ENCODE measurements around the gene ZDHHC7.

DNA sequence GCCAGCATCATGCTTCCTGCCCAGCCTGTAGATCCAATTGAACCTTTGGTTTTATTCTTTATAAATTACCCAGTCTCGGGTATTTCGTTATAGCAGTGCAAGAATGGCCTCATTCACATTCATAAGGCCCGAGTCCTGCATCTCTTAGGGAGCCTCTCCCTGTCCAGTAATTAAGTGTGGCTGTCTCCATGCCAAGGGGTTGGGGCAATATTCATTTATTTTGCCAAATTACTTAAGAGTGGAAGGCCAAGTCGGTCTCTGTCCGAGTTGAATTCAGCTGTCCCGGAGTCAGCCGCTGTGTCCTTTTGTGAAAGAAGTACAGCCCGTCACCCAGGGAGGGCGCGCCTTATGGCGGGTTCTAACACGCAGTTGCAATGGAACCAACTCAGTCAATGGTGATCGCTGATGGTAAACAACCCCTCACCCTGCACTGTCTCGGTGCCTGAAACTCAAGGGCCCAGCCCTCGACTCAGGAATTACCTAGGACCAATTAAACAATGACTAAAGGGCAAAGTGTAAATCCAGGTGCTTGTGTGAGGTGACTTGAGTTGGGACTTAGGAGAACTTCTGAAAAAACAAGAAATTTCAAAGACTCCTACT is 38.5 kb upstream of the ZDHHC7 start:
- TF ChIP-seq, protein P1, sequence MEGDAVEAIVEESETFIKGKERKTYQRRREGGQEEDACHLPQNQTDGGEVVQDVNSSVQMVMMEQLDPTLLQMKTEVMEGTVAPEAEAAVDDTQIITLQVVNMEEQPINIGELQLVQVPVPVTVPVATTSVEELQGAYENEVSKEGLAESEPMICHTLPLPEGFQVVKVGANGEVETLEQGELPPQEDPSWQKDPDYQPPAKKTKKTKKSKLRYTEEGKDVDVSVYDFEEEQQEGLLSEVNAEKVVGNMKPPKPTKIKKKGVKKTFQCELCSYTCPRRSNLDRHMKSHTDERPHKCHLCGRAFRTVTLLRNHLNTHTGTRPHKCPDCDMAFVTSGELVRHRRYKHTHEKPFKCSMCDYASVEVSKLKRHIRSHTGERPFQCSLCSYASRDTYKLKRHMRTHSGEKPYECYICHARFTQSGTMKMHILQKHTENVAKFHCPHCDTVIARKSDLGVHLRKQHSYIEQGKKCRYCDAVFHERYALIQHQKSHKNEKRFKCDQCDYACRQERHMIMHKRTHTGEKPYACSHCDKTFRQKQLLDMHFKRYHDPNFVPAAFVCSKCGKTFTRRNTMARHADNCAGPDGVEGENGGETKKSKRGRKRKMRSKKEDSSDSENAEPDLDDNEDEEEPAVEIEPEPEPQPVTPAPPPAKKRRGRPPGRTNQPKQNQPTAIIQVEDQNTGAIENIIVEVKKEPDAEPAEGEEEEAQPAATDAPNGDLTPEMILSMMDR (IDR thresholded peaks at IDR 0.05; ENCODE audit: low read depth, low read length, poor library complexity, severe bottlenecking): no peak
- no peak for TF ChIP-seq EZH2phosphoT487 (IDR thresholded peaks at IDR 0.05; ENCODE audit: borderline replicate concordance, low read length)

Measured in DOHH2 (cell line).